GM13976 (cell line): Measurements from ENCODE around the gene LAMA5.

Experiments
- DNase-seq: peaks from one replicate; pipeline ENCODE4 v3.0.0; 2012; ENCODE audit warnings: low spot score
- in situ Hi-C: fragments of 300-500 bp; cut with MboI; formaldehyde crosslinking; loops from one replicate; pipeline ENCODE4 v1.12.0; 2022; ENCODE audit warnings: low sequenced_read_pairs, mixed read lengths, inconsistent platforms; ENCODE audit not compliant: unreplicated experiment
- TF ChIP-seq, protein P1 (sequence below): IDR thresholded peaks from 2 replicates; pipeline ENCODE4 v1.5.1; 2012; ENCODE audit warnings: borderline replicate concordance, mild to moderate bottlenecking; ENCODE audit not compliant: insufficient read depth; ENCODE audit errors: extremely low read depth, missing control alignments, control extremely low read depth

The LAMA5 gene

DNA sequence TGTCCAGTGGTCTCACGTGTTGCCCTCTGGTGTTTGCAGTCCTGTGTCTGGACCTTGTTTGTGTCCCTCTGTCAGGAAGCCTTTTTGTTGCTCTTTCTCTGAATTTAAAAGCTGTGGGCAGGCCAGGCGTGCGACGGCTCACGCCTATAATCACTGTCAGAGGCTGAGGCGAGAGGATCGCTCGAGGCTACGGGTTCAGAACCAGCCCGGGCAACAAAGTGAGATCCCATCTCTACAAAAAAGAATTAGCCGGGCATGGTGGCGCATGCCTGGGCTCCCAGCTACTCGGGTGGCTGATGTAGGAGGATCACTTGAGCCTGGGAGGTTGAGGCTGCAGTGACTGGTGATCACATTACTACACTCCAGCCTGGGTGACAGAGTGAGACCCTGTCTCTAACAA lies 100.3 kb downstream of the LAMA5 start:
- DNase-seq = no peak
- TF ChIP-seq, protein P1, sequence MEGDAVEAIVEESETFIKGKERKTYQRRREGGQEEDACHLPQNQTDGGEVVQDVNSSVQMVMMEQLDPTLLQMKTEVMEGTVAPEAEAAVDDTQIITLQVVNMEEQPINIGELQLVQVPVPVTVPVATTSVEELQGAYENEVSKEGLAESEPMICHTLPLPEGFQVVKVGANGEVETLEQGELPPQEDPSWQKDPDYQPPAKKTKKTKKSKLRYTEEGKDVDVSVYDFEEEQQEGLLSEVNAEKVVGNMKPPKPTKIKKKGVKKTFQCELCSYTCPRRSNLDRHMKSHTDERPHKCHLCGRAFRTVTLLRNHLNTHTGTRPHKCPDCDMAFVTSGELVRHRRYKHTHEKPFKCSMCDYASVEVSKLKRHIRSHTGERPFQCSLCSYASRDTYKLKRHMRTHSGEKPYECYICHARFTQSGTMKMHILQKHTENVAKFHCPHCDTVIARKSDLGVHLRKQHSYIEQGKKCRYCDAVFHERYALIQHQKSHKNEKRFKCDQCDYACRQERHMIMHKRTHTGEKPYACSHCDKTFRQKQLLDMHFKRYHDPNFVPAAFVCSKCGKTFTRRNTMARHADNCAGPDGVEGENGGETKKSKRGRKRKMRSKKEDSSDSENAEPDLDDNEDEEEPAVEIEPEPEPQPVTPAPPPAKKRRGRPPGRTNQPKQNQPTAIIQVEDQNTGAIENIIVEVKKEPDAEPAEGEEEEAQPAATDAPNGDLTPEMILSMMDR = no peak
- in situ Hi-C loops = no loop called here

GRCh38 chr20:62266340-62266739 lies 100.8 kb downstream of the LAMA5 start:
- no peak for DNase-seq
- TF ChIP-seq, protein P1 = no peak
- in situ Hi-C loops = no loop called here

- no peak for DNase-seq
- TF ChIP-seq, protein P1 = no peak
- in situ Hi-C loops = no loop called here
Measured at GRCh38 chr20:62265365-62265764, 101.7 kb downstream of the LAMA5 start.

DNA sequence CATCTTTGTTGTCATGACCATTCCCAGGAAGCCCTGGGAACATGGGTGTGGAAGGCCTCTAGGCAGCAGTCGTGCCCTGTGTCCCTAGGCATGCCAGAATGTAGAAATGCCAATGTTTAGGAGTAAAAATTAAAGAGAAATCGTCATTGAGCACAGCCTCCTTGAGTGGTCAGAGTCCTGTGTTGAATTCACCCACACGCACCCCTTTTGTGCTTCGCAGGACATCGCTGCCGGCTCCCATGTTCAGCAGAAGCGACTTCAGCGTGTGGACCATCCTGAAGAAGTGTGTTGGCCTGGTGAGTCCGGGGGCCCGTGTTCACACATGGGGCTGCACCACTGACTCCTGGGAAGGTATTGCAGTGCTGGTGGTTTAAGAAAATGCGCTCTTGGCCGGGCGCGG lies 103.7 kb downstream of the LAMA5 start:
- in situ Hi-C loops = no loop called here
- TF ChIP-seq, protein P1 = no peak
- no peak for DNase-seq

DNA sequence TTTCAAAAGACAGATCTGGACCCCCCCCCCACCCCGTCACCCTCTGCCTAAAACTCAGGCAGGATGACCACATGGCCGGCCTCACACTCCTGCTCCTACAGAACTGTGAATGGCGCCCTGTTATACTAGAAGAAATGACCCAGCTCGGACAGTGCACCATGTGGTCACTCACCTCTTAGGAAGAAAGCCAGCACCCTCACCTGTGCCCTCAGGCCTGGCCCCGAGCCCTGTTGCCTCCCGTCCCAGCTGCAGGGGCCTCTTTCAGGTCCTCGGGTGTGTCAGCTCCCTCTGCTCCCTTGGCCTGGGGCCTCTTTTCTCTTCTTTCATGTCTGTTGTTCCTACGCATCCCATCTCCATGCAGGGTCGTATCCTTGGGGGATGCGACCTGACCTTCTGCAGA lies 105.0 kb downstream of the LAMA5 start:
- TF ChIP-seq, protein P1 = no peak
- DNase-seq = no peak
- in situ Hi-C loops = no loop called here

- in situ Hi-C loops = no loop called here
- no peak for DNase-seq
- TF ChIP-seq, protein P1 = no peak
Measured at GRCh38 chr20:62259294-62259565, 107.9 kb downstream of the LAMA5 start.
